Measurements from ENCODE around the gene UBXN4. TPM values are rescaled to one million over a fixed set of nuclear protein-coding genes. Genes with fewer than 3 reads are reported as not detected.
"Not testable (repeated sequence)": the region's sequence is repeated elsewhere in the genome, so short reads cannot be mapped to it uniquely, and the experiment has no call there.

UBXN4 gene
- total RNA-seq, 6 experiments from 2014 or later: 65.8 to 89.1 (median 74.3) TPM

DNA sequence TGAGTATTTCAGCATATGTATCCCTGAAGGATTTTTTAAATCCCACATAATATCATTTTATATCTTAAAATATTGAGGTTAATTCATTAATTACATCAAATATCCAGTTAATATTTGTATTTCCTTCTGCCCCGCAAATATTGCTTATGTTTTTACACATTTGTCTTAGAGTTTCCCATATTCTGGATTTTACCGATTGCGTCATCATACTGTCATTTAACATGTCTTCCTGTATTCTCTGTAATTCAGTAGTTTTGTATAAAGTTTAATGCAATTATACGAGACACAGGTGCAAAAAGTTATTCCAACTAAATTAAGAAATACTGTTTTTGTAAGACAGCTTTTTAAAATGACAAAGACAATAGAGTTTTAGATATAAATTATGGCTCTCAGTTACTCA lies 33.5 kb upstream of the UBXN4 start:
- Mint-ChIP-seq H3K4me3 (no peak overlapping the region), H3K27ac (no peak overlapping the region), H3K9me3 (no peaks in the 10 kb centered on the region), H3K36me3 (ENCODE audit: low read depth) (no peaks in the 10 kb centered on the region), H3K27me3 (ENCODE audit: insufficient read depth) (no peaks in the 10 kb centered on the region), H3K4me1 (ENCODE audit: low read depth) (no peaks in the 10 kb centered on the region)
- DNase-seq: no peak
- TF ChIP-seq, protein P1, sequence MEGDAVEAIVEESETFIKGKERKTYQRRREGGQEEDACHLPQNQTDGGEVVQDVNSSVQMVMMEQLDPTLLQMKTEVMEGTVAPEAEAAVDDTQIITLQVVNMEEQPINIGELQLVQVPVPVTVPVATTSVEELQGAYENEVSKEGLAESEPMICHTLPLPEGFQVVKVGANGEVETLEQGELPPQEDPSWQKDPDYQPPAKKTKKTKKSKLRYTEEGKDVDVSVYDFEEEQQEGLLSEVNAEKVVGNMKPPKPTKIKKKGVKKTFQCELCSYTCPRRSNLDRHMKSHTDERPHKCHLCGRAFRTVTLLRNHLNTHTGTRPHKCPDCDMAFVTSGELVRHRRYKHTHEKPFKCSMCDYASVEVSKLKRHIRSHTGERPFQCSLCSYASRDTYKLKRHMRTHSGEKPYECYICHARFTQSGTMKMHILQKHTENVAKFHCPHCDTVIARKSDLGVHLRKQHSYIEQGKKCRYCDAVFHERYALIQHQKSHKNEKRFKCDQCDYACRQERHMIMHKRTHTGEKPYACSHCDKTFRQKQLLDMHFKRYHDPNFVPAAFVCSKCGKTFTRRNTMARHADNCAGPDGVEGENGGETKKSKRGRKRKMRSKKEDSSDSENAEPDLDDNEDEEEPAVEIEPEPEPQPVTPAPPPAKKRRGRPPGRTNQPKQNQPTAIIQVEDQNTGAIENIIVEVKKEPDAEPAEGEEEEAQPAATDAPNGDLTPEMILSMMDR (IDR thresholded peaks at IDR 0.05): no peak

DNA sequence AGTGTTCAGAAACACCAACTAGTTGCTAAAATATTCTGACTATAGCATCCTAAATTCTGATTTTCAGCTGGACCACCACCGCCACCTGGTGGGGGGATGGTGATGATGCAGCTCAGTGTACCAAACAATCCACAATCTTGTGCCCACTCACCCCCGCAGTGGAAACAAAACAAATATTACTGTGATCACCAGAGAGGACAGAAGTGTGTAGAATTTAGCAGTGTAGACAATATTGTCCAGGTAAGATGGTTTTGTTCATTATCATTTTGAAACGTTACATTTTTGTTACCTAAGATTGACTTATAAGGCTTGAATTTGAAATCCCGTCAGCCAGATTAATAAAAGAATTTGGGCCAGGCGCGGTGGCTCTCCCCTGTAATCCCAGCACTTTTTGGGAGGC lies 31.7 kb upstream of the UBXN4 start:
- Mint-ChIP-seq H3K9me3 (no peaks in the 10 kb centered on the region), H3K36me3 (ENCODE audit: low read depth) (no peaks in the 10 kb centered on the region), H3K4me1 (ENCODE audit: low read depth) (no peaks in the 10 kb centered on the region), H3K4me3 (no peak overlapping the region), H3K27me3 (ENCODE audit: insufficient read depth) (no peaks in the 10 kb centered on the region), H3K27ac (no peak overlapping the region; the same call in 1 of the 2 replicates)
- peak; percentile 24 for DNase-seq
- TF ChIP-seq, protein P1 (IDR thresholded peaks at IDR 0.05): peak; percentile 98

DNA sequence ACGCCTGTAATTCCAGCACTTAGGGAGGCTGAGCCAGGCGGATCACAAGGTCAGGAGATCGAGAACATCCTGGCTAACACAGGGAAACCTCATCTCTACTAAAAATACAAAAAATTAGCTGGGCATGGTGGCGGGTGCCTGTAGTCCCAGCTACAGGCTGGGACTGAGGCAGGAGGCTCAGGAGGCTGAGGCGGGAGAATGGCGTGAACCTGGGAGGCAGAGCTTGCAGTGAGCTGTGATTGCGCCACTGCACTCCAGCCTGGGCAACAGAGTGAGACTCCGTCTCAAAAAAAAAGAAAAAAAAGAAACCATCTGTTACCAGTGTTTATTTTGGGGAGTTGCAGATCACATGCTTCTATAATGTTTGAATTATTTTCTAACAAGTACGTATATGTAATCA lies 26.6 kb upstream of the UBXN4 start:
- H3K27me3 Mint-ChIP-seq (ENCODE audit: insufficient read depth); DNase-seq; H3K36me3 Mint-ChIP-seq (ENCODE audit: low read depth); H3K4me1 Mint-ChIP-seq (ENCODE audit: low read depth); H3K4me3 Mint-ChIP-seq; H3K9me3 Mint-ChIP-seq; H3K27ac Mint-ChIP-seq: not testable (repeated sequence)

DNA sequence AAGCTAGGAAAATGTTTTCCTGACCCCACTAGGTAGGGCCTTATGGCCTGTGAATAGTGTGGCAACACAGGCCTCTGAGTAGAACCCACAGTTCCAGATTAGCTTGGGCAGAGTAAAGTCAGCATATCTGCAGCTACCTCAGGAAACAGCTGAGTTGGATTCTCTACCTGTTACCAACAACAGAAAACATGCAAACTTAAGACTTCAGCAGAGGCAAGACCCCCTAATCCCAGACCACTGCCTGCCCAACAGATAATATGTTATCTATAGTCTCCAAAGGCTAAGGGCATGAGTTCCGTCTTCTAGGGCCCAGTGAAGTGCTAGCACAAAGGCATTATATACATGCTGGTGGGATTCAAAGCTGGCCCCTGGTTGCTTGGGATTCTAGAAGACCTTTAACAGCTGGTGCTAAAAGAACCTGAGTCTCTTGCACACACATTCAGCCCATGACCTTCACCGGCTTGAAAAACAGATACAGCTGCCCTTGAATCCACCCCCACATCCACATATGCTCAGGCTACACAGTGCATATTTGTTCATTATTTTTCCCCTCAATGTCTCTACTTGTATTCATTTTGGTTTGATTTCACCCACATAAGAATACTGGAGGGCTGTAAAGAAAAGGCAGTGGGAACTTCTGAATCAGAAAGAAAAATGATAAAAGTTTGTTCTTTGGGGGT lies 13.5 kb upstream of the UBXN4 start:
- no peak overlapping the region for H3K4me3 Mint-ChIP-seq
- H3K27me3 Mint-ChIP-seq (ENCODE audit: insufficient read depth): no peaks in the 10 kb centered on the region; the same call in 1 of the 2 replicates
- H3K36me3 Mint-ChIP-seq (ENCODE audit: low read depth): peaks cover 13% of the 10 kb centered on the region
- H3K9me3 Mint-ChIP-seq: no peaks in the 10 kb centered on the region
- peaks cover 16% of the 10 kb centered on the region for H3K4me1 Mint-ChIP-seq (ENCODE audit: low read depth)
- TF ChIP-seq, protein P1 (IDR thresholded peaks at IDR 0.05): no peak
- no peak overlapping the region for H3K27ac Mint-ChIP-seq
- DNase-seq: no peak

DNA sequence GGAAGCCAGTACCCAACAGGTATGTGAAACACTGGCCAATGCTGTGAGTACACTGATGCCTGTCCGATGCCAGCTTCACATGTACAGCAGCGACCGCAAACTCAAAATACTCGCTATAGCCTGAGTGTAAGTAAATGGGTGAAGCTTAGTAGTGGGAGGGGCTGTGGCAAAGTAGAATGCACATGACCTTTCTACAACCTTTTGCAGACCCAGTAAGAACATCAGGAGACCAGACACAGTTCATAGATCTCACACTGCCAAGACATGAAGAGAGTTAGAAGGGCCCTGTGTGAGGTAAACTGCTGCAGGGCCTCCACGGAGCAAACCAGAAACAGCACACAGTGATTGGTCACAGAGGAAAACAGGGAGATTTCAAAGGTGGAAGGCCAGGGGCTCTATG lies 9.1 kb upstream of the UBXN4 start:
- Mint-ChIP-seq H3K27me3 (ENCODE audit: insufficient read depth) (no peaks in the 10 kb centered on the region), H3K4me1 (ENCODE audit: low read depth) (no peaks in the 10 kb centered on the region), H3K9me3 (no peaks in the 10 kb centered on the region), H3K27ac (no peak overlapping the region), H3K36me3 (ENCODE audit: low read depth) (no peaks in the 10 kb centered on the region), H3K4me3 (no peak overlapping the region)
- TF ChIP-seq, protein P1 (IDR thresholded peaks at IDR 0.05): no peak
- no peak for DNase-seq

DNA sequence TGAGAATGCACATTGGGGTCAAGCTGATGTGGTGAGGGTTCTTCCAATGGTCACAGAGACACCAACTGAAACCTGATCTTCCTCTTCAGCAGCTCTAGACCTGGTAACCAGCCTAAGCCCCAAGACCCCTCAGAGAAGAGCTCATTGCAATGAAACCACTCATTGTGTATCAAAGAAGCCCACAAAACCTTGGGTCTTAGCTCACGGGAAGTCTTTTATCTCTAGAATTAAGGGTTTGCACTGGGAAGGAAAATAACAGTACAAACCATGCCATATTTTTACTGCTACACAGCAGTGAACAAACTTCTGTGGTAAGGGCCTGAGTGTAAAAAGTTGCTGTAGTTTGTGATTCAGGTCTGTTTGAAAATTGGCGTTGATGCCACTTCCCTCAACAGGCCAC lies 8.6 kb upstream of the UBXN4 start:
- Mint-ChIP-seq H3K4me1 (ENCODE audit: low read depth) (no peaks in the 10 kb centered on the region), H3K27me3 (ENCODE audit: insufficient read depth) (no peaks in the 10 kb centered on the region), H3K4me3 (no peak overlapping the region), H3K9me3 (no peaks in the 10 kb centered on the region), H3K36me3 (ENCODE audit: low read depth) (no peaks in the 10 kb centered on the region), H3K27ac (no peak overlapping the region)
- DNase-seq: no peak
- TF ChIP-seq, protein P1 (IDR thresholded peaks at IDR 0.05): no peak

Measured in HFFc6 (cell line).